Thoracic aorta (tissue), 2 donors: Measurements from ENCODE around the gene POT1. TPM values are rescaled to one million over a fixed set of nuclear protein-coding genes. Genes with fewer than 3 reads are reported as not detected.

ENCODE experiments used
- ATAC-seq: fragments of 150-250 bp; one replicate; pipeline ENCODE4 v1.8.0; 2017; ENCODE audit warnings: low read depth; ENCODE audit not compliant: insufficient number of reproducible peaks, low FRiP score
- DNase-seq: peaks from one replicate; pipeline ENCODE4 v3.0.0-alpha.2; 2020; ENCODE audit warnings: low spot score
- H3K27ac ChIP-seq, 2 donors: fragments of 200-600 bp; sonication (generic); 1 replicate in 1 of 2; 2 replicates in 1 of 2; pipeline ENCODE4 v1.5.1; 2016; ENCODE audit warnings: mild to moderate bottlenecking in 2 of 2, moderate library complexity in 2 of 2
- H3K27me3 ChIP-seq: fragments of 200-600 bp; sonication (generic); replicated peaks from 2 replicates; pipeline ENCODE4 v1.6.0; 2016; ENCODE audit warnings: mild to moderate bottlenecking; ENCODE audit not compliant: insufficient read depth
- H3K36me3 ChIP-seq: fragments of 200-600 bp; sonication (generic); one replicate; pipeline ENCODE4 v1.5.1; 2016
- H3K4me1 ChIP-seq, 2 donors: fragments of 200-600 bp; sonication (generic); 1 replicate in 1 of 2; 2 replicates in 1 of 2; pipeline versions ENCODE4 v1.5.1 to v1.6.0; 2016; ENCODE audit warnings: low read depth in 2 of 2, mild to moderate bottlenecking in 1 of 2; ENCODE audit not compliant: control insufficient read depth in 1 of 2
- H3K4me3 ChIP-seq: fragments of 200-600 bp; sonication (generic); 2 replicates; pipeline ENCODE4 v1.5.1; 2016; ENCODE audit warnings: mild to moderate bottlenecking
- H3K9me3 ChIP-seq: fragments of 200-600 bp; sonication (generic); 2 replicates; pipeline ENCODE4 v1.5.1; 2016
- total RNA-seq, 2 donors: library from RNA; depleted of rRNA; stranded (reverse); fragments of >200 nt; gene quantifications; one replicate each; pipeline versions ENCODE4 v1.1.0 to v1.2.3, GENCODE V29; 2016
- TF ChIP-seq, protein P1 (sequence below): fragments of 200-600 bp; sonication (generic); IDR thresholded peaks from one replicate; pipeline ENCODE4 v1.5.1; 2019; ENCODE audit warnings: antibody characterized with exemption

The POT1 gene
- total RNA-seq, 2 donors from 2014 or later: 18.9 to 23.4 TPM

DNA sequence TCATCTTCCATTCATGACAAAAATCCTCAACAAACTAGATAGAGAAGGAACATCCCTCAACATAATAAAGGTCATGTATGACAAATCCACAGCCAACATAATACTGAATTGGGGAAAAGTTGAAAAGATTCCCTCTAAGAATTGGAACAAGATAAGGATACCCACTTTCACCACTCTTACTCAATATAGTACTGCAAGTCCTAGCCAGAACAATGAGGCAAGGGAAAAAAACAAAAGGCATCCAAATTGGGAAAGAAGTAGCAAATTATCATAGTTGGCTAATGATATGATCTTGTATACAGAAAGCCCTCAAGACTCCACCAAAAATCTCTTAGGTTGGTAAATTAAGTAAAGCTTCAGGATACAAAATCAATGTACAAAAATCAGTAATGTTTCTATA lies 4.7 kb downstream of the POT1 start:
- Histone ChIP-seq H3K27ac (no peak overlapping the region), H3K4me3 (no peak overlapping the region), H3K4me1 (peaks cover 15% of the 10 kb centered on the region in 2 donors), H3K36me3 (no peaks in the 10 kb centered on the region), H3K9me3 (no peaks in the 10 kb centered on the region), H3K27me3 (no peaks in the 10 kb centered on the region)
- DNase-seq (no peak), ATAC-seq (no peak)
- TF ChIP-seq, protein P1, sequence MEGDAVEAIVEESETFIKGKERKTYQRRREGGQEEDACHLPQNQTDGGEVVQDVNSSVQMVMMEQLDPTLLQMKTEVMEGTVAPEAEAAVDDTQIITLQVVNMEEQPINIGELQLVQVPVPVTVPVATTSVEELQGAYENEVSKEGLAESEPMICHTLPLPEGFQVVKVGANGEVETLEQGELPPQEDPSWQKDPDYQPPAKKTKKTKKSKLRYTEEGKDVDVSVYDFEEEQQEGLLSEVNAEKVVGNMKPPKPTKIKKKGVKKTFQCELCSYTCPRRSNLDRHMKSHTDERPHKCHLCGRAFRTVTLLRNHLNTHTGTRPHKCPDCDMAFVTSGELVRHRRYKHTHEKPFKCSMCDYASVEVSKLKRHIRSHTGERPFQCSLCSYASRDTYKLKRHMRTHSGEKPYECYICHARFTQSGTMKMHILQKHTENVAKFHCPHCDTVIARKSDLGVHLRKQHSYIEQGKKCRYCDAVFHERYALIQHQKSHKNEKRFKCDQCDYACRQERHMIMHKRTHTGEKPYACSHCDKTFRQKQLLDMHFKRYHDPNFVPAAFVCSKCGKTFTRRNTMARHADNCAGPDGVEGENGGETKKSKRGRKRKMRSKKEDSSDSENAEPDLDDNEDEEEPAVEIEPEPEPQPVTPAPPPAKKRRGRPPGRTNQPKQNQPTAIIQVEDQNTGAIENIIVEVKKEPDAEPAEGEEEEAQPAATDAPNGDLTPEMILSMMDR: no peak

DNA sequence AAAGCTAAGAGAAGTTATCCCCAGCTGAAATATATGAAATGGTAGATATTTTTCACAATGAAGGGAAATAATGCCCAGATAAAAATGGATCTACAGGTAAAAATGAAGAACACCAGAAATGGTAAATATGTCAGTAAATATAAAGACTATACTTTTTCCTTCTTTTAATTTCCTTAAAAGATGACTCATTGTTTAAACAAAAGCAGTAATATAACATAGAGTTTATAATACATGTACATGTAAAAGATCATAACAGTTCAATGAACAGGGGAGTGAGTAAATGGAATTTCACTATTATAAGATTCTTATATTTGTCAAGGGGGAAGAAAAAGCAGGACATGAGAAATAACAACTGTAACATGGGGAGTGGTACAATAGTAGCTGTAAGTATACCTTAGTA lies 7.4 kb downstream of the POT1 start:
- DNase-seq: no peak

DNA sequence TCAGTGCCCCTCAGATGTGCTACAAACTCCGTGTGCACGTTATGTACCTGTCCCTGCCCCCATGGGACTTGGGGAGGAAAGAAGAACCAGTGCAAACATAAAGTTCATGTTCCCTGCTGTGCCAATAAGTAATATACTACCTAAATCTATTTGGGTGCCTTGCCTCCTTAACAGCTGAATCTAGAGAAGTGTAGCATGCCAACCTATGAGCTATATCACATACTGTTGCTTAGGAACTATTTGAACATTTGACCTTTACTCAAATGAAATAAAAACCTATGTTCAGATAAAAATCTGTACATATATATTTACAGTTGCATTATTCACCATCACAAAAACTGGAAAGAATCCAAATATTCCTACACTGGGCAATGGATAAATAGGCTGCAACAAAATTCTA lies 9.8 kb downstream of the POT1 start:
- TF ChIP-seq, protein P1: no peak
- Histone ChIP-seq H3K4me1 (peaks cover 0 to 3% of the 10 kb centered on the region in 2 donors), H3K27ac (no peak overlapping the region), H3K4me3 (no peak overlapping the region), H3K9me3 (no peaks in the 10 kb centered on the region), H3K36me3 (no peaks in the 10 kb centered on the region), H3K27me3 (no peaks in the 10 kb centered on the region)
- DNase-seq: no peak
- ATAC-seq: no peak

More for the DNA sequence above, 7.4 kb downstream of the POT1 start:
- Histone ChIP-seq H3K27me3 (no peaks in the 10 kb centered on the region), H3K4me1 (peaks cover 7 to 9% of the 10 kb centered on the region in 2 donors), H3K9me3 (no peaks in the 10 kb centered on the region), H3K4me3 (no peak overlapping the region), H3K36me3 (no peaks in the 10 kb centered on the region), H3K27ac (no peak overlapping the region)
- TF ChIP-seq, protein P1: no peak
- no peak for ATAC-seq

DNA sequence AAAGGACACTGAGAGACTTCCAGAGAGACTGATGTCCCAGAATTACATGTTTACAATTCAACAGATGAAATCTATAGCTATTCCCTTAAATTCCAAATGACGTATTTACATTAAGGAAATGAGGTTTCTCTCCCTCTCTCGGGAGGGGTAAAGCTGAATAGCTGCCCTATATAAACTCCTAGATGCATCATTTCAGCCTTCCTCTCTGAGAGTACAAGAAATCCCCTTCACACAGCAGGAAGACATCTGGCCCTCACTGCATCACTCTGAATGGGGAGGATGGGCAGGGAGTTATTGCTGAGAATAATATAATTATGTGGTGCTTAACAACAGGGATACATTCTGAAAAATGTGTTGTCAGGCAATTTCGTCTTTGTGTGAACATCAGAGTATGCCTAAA lies 11.0 kb downstream of the POT1 start:
- H3K4me1 ChIP-seq: peaks cover 0 to 3% of the 10 kb centered on the region in 2 donors
- no peaks in the 10 kb centered on the region for H3K27me3 ChIP-seq
- DNase-seq (no peak), ATAC-seq (no peak)
- no peak overlapping the region for H3K27ac ChIP-seq
- H3K9me3 ChIP-seq: no peaks in the 10 kb centered on the region
- no peaks in the 10 kb centered on the region for H3K36me3 ChIP-seq
- no peak overlapping the region for H3K4me3 ChIP-seq
- TF ChIP-seq, protein P1: no peak

DNA sequence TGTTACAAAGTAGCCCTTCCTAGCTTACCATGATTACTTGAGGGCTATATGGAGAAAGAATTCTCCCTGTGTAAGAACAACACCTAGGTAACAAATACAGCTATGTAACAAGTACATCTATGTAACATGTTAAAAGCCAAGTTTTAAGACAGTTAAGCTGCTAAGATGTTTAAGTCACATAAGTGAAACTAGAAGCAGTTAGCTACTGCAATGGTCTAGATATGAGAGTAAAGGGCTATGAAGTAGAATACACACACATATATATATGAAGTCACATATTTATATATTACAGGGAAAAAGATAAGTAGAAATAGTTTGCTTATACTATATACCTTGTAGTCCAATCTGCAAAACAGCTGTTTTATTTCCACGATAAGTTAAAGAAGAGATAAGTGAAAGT lies 14.4 kb downstream of the POT1 start:
- ATAC-seq: no peak
- H3K9me3 ChIP-seq: no peaks in the 10 kb centered on the region
- no peak for DNase-seq
- peaks cover 0 to 3% of the 10 kb centered on the region in 2 donors for H3K4me1 ChIP-seq
- TF ChIP-seq, protein P1: no peak
- H3K4me3 ChIP-seq: no peak overlapping the region
- no peak overlapping the region for H3K27ac ChIP-seq
- H3K27me3 ChIP-seq: no peaks in the 10 kb centered on the region
- no peaks in the 10 kb centered on the region for H3K36me3 ChIP-seq
